NCI-H128 (cell line): ENCODE measurements around the gene DNAJC4.

ENCODE experiments used
- DNase-seq: peaks from one replicate; lab custom pipeline; 2025; ENCODE audit not compliant: unreplicated experiment; lab: John Stamatoyannopoulos, UW

DNAJC4 gene

GRCh38 chr11:64275031-64275800 is 44.9 kb downstream of the DNAJC4 start:
- no peak for DNase-seq

DNA sequence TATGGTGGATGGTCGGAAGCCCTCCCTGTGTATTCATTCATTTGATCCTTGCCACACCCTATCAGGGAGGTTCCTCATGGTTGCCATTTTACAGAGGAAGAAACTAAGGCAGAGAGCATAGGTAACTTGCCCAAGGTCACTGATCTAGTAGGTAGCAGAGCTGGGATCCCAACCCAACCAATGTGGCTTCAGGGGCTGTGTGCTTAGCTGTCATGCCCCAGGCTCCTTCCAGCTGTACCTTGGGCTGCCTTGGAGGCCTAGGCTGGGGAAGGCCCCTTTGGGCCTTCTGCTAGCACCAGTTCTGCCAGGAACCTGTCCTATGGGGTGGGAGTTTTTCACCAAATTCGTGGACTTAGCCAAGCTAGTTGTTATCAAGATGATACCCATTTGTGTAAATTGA is 45.5 kb downstream of the DNAJC4 start:
- no peak for DNase-seq

DNA sequence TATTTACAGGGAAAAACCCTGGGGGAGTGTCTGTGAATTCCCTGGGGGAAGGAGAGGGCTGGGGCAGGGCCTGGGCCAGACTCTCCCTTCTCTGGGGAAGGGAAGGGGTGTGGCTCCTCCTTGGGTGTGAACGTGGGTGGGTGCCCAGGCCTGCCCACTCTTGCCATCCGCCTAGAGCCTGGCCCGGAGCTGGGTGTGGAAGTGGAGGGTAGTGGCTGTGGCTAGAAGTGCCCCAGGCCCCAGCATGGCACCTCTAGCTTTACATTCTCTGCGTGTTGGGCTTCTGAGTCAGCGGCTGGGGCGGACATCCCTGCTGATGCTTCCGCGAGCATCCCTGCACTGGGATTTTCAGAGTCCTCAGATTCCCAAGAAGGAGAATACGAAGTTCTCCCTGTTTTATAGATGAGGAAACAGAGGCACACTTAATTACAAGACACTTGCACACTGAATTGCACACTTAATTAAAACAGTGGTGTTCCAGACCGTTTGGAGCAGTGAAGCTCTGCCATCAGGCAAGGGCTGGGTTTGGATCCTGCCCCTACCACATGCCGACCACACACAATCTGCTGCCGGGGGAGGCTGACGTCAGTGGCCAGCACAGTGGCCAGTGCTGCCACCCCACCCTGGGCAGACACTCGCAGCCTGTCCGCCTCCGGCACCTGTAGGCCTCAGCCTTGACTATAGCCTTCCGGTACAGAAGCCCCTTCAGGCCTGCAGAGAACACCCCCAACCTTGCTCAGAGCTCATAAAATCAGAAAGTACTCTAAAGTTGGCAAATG is 46.5 kb downstream of the DNAJC4 start:
- DNase-seq: no peak

GRCh38 chr11:64278576-64279190 is 48.3 kb downstream of the DNAJC4 start:
- no peak for DNase-seq

- no peak for DNase-seq
Measured at GRCh38 chr11:64281957-64282770, 51.8 kb downstream of the DNAJC4 start.

DNA sequence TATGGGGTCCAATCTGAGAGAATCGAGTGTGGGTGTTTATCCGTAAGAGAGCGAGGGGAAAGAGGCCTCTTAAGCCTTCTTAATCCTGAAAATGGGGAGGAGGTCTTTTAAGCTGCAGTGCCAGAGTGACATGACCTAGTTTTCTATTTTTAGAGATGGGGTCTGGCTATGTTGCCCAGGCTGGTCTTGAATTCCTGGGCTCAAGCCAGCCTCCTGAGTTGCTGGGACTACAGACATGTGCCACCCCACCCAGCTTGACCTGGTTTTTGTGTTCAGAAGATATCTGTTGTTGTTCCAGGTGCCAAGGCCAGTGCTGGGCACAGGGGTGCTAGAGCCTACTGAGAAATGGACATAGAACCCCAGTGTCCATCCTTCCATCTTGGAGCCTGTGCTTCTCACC is 52.7 kb downstream of the DNAJC4 start:
- no peak for DNase-seq
